GM23248 (cell line): Measurements from ENCODE around the gene CFAP20DC. TPM values are rescaled to one million over a fixed set of nuclear protein-coding genes. Genes with fewer than 3 reads are reported as not detected.

Source experiments
- DNase-seq: peaks from one replicate; pipeline ENCODE4 v3.0.0-alpha.2; 2015
- H2AFZ ChIP-seq: fragments of 200-600 bp; sonication (generic); 2 replicates; pipeline ENCODE4 v1.6.1; 2016; ENCODE audit warnings: antibody characterized with exemption
- H3F3A ChIP-seq: fragments of 200-600 bp; sonication (generic); 2 replicates; pipeline ENCODE4 v1.6.1; 2016; ENCODE audit warnings: mild to moderate bottlenecking, antibody characterized with exemption, mixed run types; ENCODE audit not compliant: insufficient read depth
- H3K27ac ChIP-seq: fragments of 200-600 bp; sonication (generic); 2 replicates; pipeline ENCODE4 v1.5.1; 2016; ENCODE audit warnings: mild to moderate bottlenecking
- H3K27me3 ChIP-seq: fragments of 200-600 bp; sonication (generic); replicated peaks from 2 replicates; pipeline ENCODE4 v1.6.1; 2016; ENCODE audit warnings: mild to moderate bottlenecking; ENCODE audit not compliant: insufficient read depth
- H3K36me3 ChIP-seq: fragments of 200-600 bp; sonication (generic); 2 replicates; pipeline ENCODE4 v1.6.1; 2016; ENCODE audit warnings: low read depth, mild to moderate bottlenecking
- H3K4me1 ChIP-seq: fragments of 200-600 bp; sonication (generic); 2 replicates; pipeline ENCODE4 v1.6.1; 2016; ENCODE audit warnings: mild to moderate bottlenecking; ENCODE audit not compliant: insufficient read depth
- H3K4me2 ChIP-seq: fragments of 200-600 bp; sonication (generic); one replicate; pipeline ENCODE4 v1.6.1; 2016; ENCODE audit warnings: mild to moderate bottlenecking; ENCODE audit not compliant: unreplicated experiment
- H3K4me3 ChIP-seq: fragments of 200-600 bp; sonication (generic); 2 replicates; pipeline ENCODE4 v1.5.1; 2016; ENCODE audit warnings: mild to moderate bottlenecking
- H3K79me2 ChIP-seq: fragments of 200-600 bp; sonication (generic); 2 replicates; pipeline ENCODE4 v1.6.1; 2016; ENCODE audit warnings: mild to moderate bottlenecking; ENCODE audit not compliant: insufficient read depth
- H3K9ac ChIP-seq: fragments of 200-600 bp; sonication (generic); 2 replicates; pipeline ENCODE4 v1.6.1; 2016; ENCODE audit warnings: mild to moderate bottlenecking
- H3K9me2 ChIP-seq: fragments of 200-600 bp; sonication (generic); 2 replicates; pipeline ENCODE4 v1.6.1; 2016; ENCODE audit warnings: mixed run types, mild to moderate bottlenecking, moderate library complexity; ENCODE audit not compliant: insufficient read depth
- H3K9me3 ChIP-seq: fragments of 200-600 bp; sonication (generic); one replicate; pipeline ENCODE4 v1.6.1; 2017; ENCODE audit warnings: low read depth
- H4K20me1 ChIP-seq: fragments of 200-600 bp; sonication (generic); 2 replicates; pipeline ENCODE4 v1.6.0; 2016; ENCODE audit not compliant: insufficient read depth
- EZH2 ChIP-seq: fragments of 200-600 bp; sonication (generic); IDR thresholded peaks from 2 replicates; pipeline ENCODE4 v1.6.1; 2018; ENCODE audit warnings: antibody characterized with exemption, mild to moderate bottlenecking; ENCODE audit not compliant: insufficient read depth, poor library complexity, severe bottlenecking
- EZH2phosphoT487 ChIP-seq: fragments of 200-600 bp; sonication (generic); IDR thresholded peaks from 2 replicates; pipeline ENCODE4 v1.6.1; 2018; ENCODE audit warnings: antibody characterized with exemption, moderate library complexity, mild to moderate bottlenecking, low read depth; ENCODE audit not compliant: insufficient read depth
- WGBS, 2 experiments: methylation state at CpG; one replicate each; pipeline ENCODE4 v1.1.6; 2015 to 2017; ENCODE audit warnings: low lambda C conversion rate in 2 of 2, low coverage in 1 of 2; ENCODE audit errors: missing lambda C conversion rate in 2 of 2; 5-methylcytosine and 5-hydroxymethylcytosine counted together
- in situ Hi-C: fragments of 300-500 bp; cut with MboI; formaldehyde crosslinking; loops from 2 replicates; pipeline ENCODE4 v1.15.0; 2020
- polyA plus RNA-seq: library from polyadenylated mRNA; unstranded; fragments of >200 nt; fragmentation: Nextera tagmentation; extraction: Ambion mirVana; gene quantifications from 2 replicates; pipeline ENCODE4 v1.2.1, GENCODE V29; 2016
- total RNA-seq: library from RNA; depleted of rRNA; stranded (reverse); fragments of >200 nt; shearing (Covaris generic); gene quantifications from 2 replicates; pipeline ENCODE4 v1.2.3, GENCODE V29; 2014

The CFAP20DC gene
- total and polyA plus RNA-seq, 2 experiments from 2014 or later = 1.9 to 2.9 TPM

DNA sequence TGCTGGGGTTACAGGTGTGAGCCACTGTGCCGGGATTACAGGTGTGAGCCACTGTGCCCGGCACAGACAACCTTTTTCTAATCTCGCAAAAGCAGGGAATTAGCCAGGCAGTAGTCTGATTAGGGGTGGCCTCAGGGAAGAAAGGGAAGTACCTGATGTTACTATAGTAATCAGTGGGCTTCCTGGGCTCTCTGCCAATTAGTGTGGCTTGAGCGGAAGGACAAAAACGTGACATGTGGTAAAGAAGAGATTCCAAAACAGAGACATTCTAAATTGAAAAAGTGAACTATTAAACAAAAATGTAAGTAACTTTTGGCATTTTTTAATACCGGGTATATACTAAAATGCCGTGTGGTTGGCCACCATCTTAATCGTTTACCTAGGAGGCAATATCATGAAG, 48.1 kb downstream of the CFAP20DC start:
- no peak for TF ChIP-seq EZH2phosphoT487
- no peak for TF ChIP-seq EZH2
- no peaks in the 10 kb centered on the region for H3K9me2 ChIP-seq
- no peaks in the 10 kb centered on the region for H3K79me2 ChIP-seq
- 95 to 96% methylated on average over 8 of the region's 8 CpGs for WGBS, 2 experiments
- H4K20me1 ChIP-seq = no peaks in the 10 kb centered on the region
- no peaks in the 10 kb centered on the region for H3K36me3 ChIP-seq
- no peaks in the 10 kb centered on the region for H3K9me3 ChIP-seq
- no peak overlapping the region for H3K4me3 ChIP-seq
- DNase-seq = no peak
- H3K4me2 ChIP-seq = no peak overlapping the region
- H3K27me3 ChIP-seq = no peaks in the 10 kb centered on the region
- in situ Hi-C loops = no loop called here
- H3F3A ChIP-seq = peaks cover 29% of the 10 kb centered on the region
- peaks cover 19% of the 10 kb centered on the region for H3K4me1 ChIP-seq
- H3K9ac ChIP-seq = no peak overlapping the region
- H3K27ac ChIP-seq = no peak overlapping the region
- H2AFZ ChIP-seq = no peak overlapping the region

DNA sequence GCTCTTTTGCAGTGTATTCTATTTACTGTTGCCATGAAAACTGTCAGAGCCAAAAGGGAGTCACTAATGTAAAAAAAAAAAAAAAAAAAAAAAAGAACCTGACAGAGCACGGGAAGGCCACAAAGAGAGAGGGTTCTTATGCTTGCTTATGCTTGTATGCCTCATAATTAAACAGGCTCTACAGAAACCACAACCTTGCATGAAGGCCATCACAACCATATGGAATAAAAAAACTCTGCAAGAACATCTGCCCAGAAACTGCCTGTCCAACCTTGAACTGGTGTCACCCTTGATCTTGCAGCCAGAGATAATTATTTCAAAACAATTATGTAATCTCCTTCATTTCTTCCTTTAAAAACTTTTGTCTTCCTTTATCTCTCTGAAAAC, 50.1 kb downstream of the CFAP20DC start:
- Histone ChIP-seq H3K36me3 (no peaks in the 10 kb centered on the region), H3K9me2 (no peaks in the 10 kb centered on the region), H4K20me1 (no peaks in the 10 kb centered on the region), H3K4me1 (peaks cover 23% of the 10 kb centered on the region), H2AFZ (peak overlapping the region; percentile 52; the same call in 1 of the 2 replicates), H3K9me3 (no peaks in the 10 kb centered on the region), H3K4me2 (no peak overlapping the region), H3F3A (peaks cover 29% of the 10 kb centered on the region), H3K4me3 (no peak overlapping the region), H3K27me3 (no peaks in the 10 kb centered on the region), H3K79me2 (no peaks in the 10 kb centered on the region), H3K9ac (peak overlapping the region; percentile 58; the same call in 1 of the 2 replicates), H3K27ac (peak overlapping the region; percentile 91)
- no peak for TF ChIP-seq EZH2
- TF ChIP-seq EZH2phosphoT487 = no peak
- in situ Hi-C loops = no loop called here
- 63 to 64% methylated on average over 1 of the region's 1 CpG for WGBS, 2 experiments
- peak; percentile 39 for DNase-seq

DNA sequence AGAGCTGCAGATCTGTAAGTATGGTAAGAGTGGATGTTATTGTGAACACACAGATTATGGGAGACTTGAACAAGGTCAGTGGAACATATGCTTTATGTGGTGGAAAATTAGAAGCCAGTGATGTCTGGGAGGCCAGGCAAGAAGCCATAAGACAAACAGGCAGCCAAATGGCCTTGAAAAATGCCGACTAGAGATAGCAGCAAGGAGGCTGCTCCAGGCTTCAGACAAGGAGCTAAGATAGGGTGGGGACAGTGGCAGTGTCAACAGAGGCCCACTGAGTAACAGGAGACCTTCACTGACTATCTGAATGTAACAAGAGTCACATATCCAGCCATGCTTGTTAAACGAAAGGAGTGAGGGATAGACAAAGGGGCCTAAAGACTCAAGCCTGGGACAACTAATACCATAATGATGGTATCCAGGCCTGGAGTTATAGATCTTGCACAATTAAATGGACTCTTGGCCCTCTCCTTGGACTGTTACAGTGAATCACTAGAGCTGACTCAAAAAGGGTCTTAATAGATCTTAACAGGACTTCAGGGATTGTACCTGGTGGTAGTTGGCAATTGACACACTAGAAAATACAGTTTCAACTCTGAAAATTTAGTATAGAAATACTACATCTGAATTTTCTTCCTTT, 50.6 kb downstream of the CFAP20DC start:
- Histone ChIP-seq H3K9me3 (no peaks in the 10 kb centered on the region), H3K9me2 (no peaks in the 10 kb centered on the region), H3K9ac (peak overlapping the region; percentile 58), H2AFZ (peak overlapping the region; percentile 73), H3K27me3 (no peaks in the 10 kb centered on the region), H4K20me1 (no peaks in the 10 kb centered on the region), H3K4me2 (peak overlapping the region; percentile 60), H3K4me3 (no peak overlapping the region), H3K79me2 (no peaks in the 10 kb centered on the region), H3K4me1 (peaks cover 27% of the 10 kb centered on the region), H3F3A (peaks cover 29% of the 10 kb centered on the region), H3K36me3 (no peaks in the 10 kb centered on the region), H3K27ac (peak overlapping the region; percentile 91)
- TF ChIP-seq EZH2 (no peak), EZH2phosphoT487 (no peak)
- in situ Hi-C loops = no loop called here
- DNase-seq = peak; percentile 64
- WGBS, 2 experiments = 50% methylated on average over 2 of the region's 2 CpGs

DNA sequence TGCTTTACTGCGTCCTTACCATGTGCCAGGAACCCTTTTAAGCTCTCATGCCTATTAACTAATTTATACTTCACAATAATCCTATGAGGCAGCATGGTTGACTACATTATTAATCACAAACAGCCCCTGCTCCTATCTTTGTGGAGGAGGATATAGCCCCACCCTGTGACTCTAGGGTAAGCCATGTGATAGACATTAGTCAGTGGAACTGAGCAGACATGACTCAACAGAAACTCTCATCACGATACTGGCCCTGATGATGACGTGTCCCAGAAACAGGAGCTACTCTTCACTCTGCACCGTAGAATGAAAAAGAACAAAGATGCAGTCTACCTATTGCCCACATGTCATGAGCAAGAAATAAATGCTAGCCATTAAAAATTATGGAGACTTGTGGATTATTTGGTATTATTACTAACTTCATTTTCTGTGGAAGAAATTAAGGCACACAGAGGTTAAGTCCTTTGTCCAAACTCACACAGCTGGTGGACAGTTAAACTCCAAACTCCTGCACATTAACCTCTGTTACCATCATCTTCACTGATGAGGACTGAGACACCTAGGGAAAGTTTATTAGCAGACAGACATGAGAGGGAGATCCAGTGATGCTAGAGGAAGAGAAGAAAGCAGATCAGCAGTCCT, 51.2 kb downstream of the CFAP20DC start:
- peak overlapping the region; percentile 91 for H3K27ac ChIP-seq
- H3K9me2 ChIP-seq = no peaks in the 10 kb centered on the region
- H3K27me3 ChIP-seq = no peaks in the 10 kb centered on the region
- TF ChIP-seq EZH2 = no peak
- TF ChIP-seq EZH2phosphoT487 = no peak
- peak; percentile 99 for DNase-seq
- H2AFZ ChIP-seq = peak overlapping the region; percentile 73
- no peaks in the 10 kb centered on the region for H3K9me3 ChIP-seq
- H3K4me1 ChIP-seq = peaks cover 29% of the 10 kb centered on the region
- in situ Hi-C loops = no loop called here
- H3K4me3 ChIP-seq = 0 out of 2 replicates have a peak overlapping the region, but pooled peaks have one; percentile 10
- no peaks in the 10 kb centered on the region for H4K20me1 ChIP-seq
- no peaks in the 10 kb centered on the region for H3K36me3 ChIP-seq
- H3K79me2 ChIP-seq = no peaks in the 10 kb centered on the region
- WGBS, 2 experiments = 0 to 3% methylated on average over 4 of the region's 4 CpGs
- H3F3A ChIP-seq = peaks cover 29% of the 10 kb centered on the region
- H3K9ac ChIP-seq = peak overlapping the region; percentile 58
- H3K4me2 ChIP-seq = peak overlapping the region; percentile 60
